NK-92 (cell line): ENCODE results near the gene NFKBIZ.
"Not testable (repeated sequence)": the region's sequence is repeated elsewhere in the genome, so short reads cannot be mapped to it uniquely, and the experiment has no call there.

Experiments used
- DNase-seq: peaks from one replicate; lab custom pipeline; 2025; ENCODE audit not compliant: unreplicated experiment; lab: John Stamatoyannopoulos, UW

Gene NFKBIZ

GRCh38 chr3:101850246-101851051, 1.1 kb downstream of the NFKBIZ start:
- DNase-seq = no peak

- DNase-seq = no peak
Observed at GRCh38 chr3:101851072-101851770, 1.9 kb downstream of the NFKBIZ start.

GRCh38 chr3:101851850-101852714, 2.8 kb downstream of the NFKBIZ start:
- DNase-seq = no peak

- no peak for DNase-seq
Observed at GRCh38 chr3:101852983-101853840, 3.9 kb downstream of the NFKBIZ start.

GRCh38 chr3:101853982-101854381, 4.7 kb downstream of the NFKBIZ start:
- no peak for DNase-seq

GRCh38 chr3:101854608-101855304, 5.4 kb downstream of the NFKBIZ start:
- DNase-seq = no peak

GRCh38 chr3:101857301-101857741, 8.0 kb downstream of the NFKBIZ start:
- no peak for DNase-seq

- no peak for DNase-seq
Observed at GRCh38 chr3:101858464-101859030, 9.2 kb downstream of the NFKBIZ start.

GRCh38 chr3:101859882-101860448, 10.7 kb downstream of the NFKBIZ start:
- no peak for DNase-seq

- DNase-seq = no peak
Observed at GRCh38 chr3:101861212-101861788, 12.0 kb downstream of the NFKBIZ start.

- DNase-seq = no peak
Observed at GRCh38 chr3:101861789-101862415, 12.6 kb downstream of the NFKBIZ start.

GRCh38 chr3:101862416-101863165, 13.3 kb downstream of the NFKBIZ start:
- no peak for DNase-seq

GRCh38 chr3:101864926-101865325, 15.6 kb downstream of the NFKBIZ start:
- DNase-seq = not testable (repeated sequence)

GRCh38 chr3:101865751-101866509, 16.6 kb downstream of the NFKBIZ start:
- DNase-seq = no peak

- no peak for DNase-seq
Observed at GRCh38 chr3:101867511-101867910, 18.2 kb downstream of the NFKBIZ start.

- no peak for DNase-seq
Observed at GRCh38 chr3:101867996-101868395, 18.7 kb downstream of the NFKBIZ start.
